Endothelial cell of umbilical vein (primary cell): Measurements from ENCODE around the gene RGS2. TPM values are rescaled to one million over a fixed set of nuclear protein-coding genes. Genes with fewer than 3 reads are reported as not detected.

Source experiments
- BruUV-seq: library from RNA; stranded (reverse); fragments of 400-500 nt; replicated peaks from 2 replicates; lab custom pipeline; 2021; lab: Mats Ljungman, UMichigan
- CTCF ChIA-PET: fragments of 300-600, 350-600 bp; sonication (Branson Sonifier 250); formaldehyde crosslinking; loops from one replicate; lab custom pipeline; 2021; ENCODE audit warnings: antibody characterized with exemption, inconsistent platforms; lab: Charles Lee
- POLR2A ChIA-PET: fragments of 300-600, 350-600 bp; sonication (Branson Sonifier 250); formaldehyde crosslinking; loops from one replicate; lab custom pipeline; 2021; ENCODE audit warnings: antibody characterized with exemption, inconsistent platforms; lab: Charles Lee
- DNase-seq: peaks from one replicate; pipeline ENCODE4 v3.0.0-alpha.2; 2011; ENCODE audit warnings: low read depth, low spot score
- FAIRE-seq: peaks from 2 replicates; lab custom pipeline; 2011; peaks lifted over from hg19 to GRCh38; lab: Jason Lieb, UNC
- H2AFZ ChIP-seq: 2 replicates; pipeline ENCODE4 v1.6.0; 2012; ENCODE audit warnings: low read depth, low read length, control low read depth, inconsistent platforms
- H3K27ac ChIP-seq: 2 replicates; pipeline ENCODE4 v1.5.1; 2011; ENCODE audit warnings: low read depth, mild to moderate bottlenecking, control low read depth, low read length, moderate library complexity; ENCODE audit not compliant: insufficient read depth
- H3K27me3 ChIP-seq, 2 experiments: 2 replicates each; pipeline versions ENCODE4 v1.6.0 to v1.6.1; 2011; ENCODE audit warnings: low read length in 2 of 2, mixed read lengths in 1 of 2; ENCODE audit not compliant: control insufficient read depth in 2 of 2, insufficient read depth in 2 of 2
- H3K36me3 ChIP-seq, 2 experiments: 2 replicates in 1 of 2; 3 replicates in 1 of 2; pipeline ENCODE4 v1.5.1; 2011; ENCODE audit warnings: low read length in 2 of 2, mild to moderate bottlenecking in 1 of 2, moderate library complexity in 1 of 2; ENCODE audit not compliant: control insufficient read depth in 2 of 2, insufficient read depth in 2 of 2; ENCODE audit errors: extremely low read depth in 1 of 2
- H3K4me1 ChIP-seq: 3 replicates; pipeline ENCODE4 v1.5.1; 2011; ENCODE audit warnings: mild to moderate bottlenecking, low read length; ENCODE audit not compliant: control insufficient read depth, insufficient read depth; ENCODE audit errors: extremely low read depth
- H3K4me2 ChIP-seq: 2 replicates; pipeline ENCODE4 v1.6.1; 2011; ENCODE audit warnings: low read length, control low read depth, mixed read lengths; ENCODE audit not compliant: insufficient read depth
- H3K4me3 ChIP-seq, 3 experiments: fragments of 200-600 bp in 1 of 3; sonication (generic), shearing (Covaris generic) in 1 of 3; replicated peaks in 1 of 3; 2 replicates each; pipeline ENCODE4 v1.5.1; 2011 to 2016; ENCODE audit warnings: control low read depth in 3 of 3, low read length in 3 of 3, mild to moderate bottlenecking in 2 of 3, inconsistent platforms in 1 of 3, low read depth in 1 of 3, moderate library complexity in 1 of 3; ENCODE audit not compliant: insufficient read depth in 1 of 3
- H3K79me2 ChIP-seq: 2 replicates; pipeline ENCODE4 v1.6.0; 2012; ENCODE audit warnings: low read length, inconsistent platforms; ENCODE audit not compliant: control insufficient read depth, insufficient read depth
- H3K9ac ChIP-seq: replicated peaks from 2 replicates; pipeline ENCODE3; 2011; ENCODE audit warnings: low read length, control low read depth; ENCODE audit not compliant: insufficient read depth; ENCODE audit errors: extremely low read depth
- H3K9me1 ChIP-seq: replicated peaks from 3 replicates; pipeline ENCODE4 v1.6.0; 2011; ENCODE audit warnings: mild to moderate bottlenecking, low read length; ENCODE audit not compliant: control insufficient read depth, insufficient read depth; ENCODE audit errors: extremely low read depth
- H3K9me3 ChIP-seq: replicated peaks from 2 replicates; pipeline ENCODE4 v1.5.1; 2012; ENCODE audit warnings: low read length, inconsistent platforms; ENCODE audit not compliant: control insufficient read depth, insufficient read depth
- H4K20me1 ChIP-seq: replicated peaks from 2 replicates; pipeline ENCODE3; 2011; ENCODE audit warnings: mild to moderate bottlenecking, low read length; ENCODE audit not compliant: control insufficient read depth, insufficient read depth; ENCODE audit errors: extremely low read depth
- FOS ChIP-seq: IDR thresholded peaks from 2 replicates; pipeline ENCODE4 v1.6.1; 2011; ENCODE audit warnings: mild to moderate bottlenecking, low read length, moderate library complexity, borderline replicate concordance; ENCODE audit not compliant: insufficient read depth
- JUN ChIP-seq: IDR thresholded peaks from 2 replicates; pipeline ENCODE4 v1.6.1; 2011; ENCODE audit warnings: borderline replicate concordance, low read depth; ENCODE audit not compliant: insufficient read length, insufficient read depth
- MAX ChIP-seq: IDR thresholded peaks from 2 replicates; pipeline ENCODE4 v1.6.1; 2011; ENCODE audit not compliant: insufficient read depth, insufficient read length
- MYC ChIP-seq: IDR thresholded peaks from one replicate; pipeline ENCODE4 v1.6.1; 2011; ENCODE audit warnings: mild to moderate bottlenecking, low read depth, low read length
- POLR2A ChIP-seq: IDR thresholded peaks from 2 replicates; pipeline ENCODE4 v1.6.1; 2012; ENCODE audit warnings: low read depth, mild to moderate bottlenecking, control low read depth, low read length
- POLR2AphosphoS5 ChIP-seq: IDR thresholded peaks from 2 replicates; pipeline ENCODE4 v1.6.1; 2012; ENCODE audit warnings: low read depth, mild to moderate bottlenecking, control low read depth, low read length, moderate library complexity; ENCODE audit not compliant: insufficient read depth
- dilution Hi-C: fragments of 300-500 bp; cut with MboI; formaldehyde crosslinking; loops from one replicate; pipeline ENCODE4 v1.15.0; 2019; ENCODE audit warnings: low sequenced_read_pairs; ENCODE audit not compliant: extremely low pct_ligation_motif_present
- intact Hi-C: fragments of 100-400 bp; cut with micrococcal nuclease; formaldehyde crosslinking; loops from one replicate; pipeline ENCODE4 v1.10.0; 2022
- polyA plus RNA-seq, 4 experiments: library from polyadenylated mRNA; depleted of rRNA in 3 of 4; stranded (reverse) in 3 of 4; unstranded in 1 of 4; fragments of >200 nt; gene quantifications; 2 replicates each; pipeline versions ENCODE4 v1.2.1 to v1.2.3, GENCODE V29; 2011 to 2012; ENCODE audit warnings: missing spikeins in 1 of 4
- total RNA-seq: library from RNA; stranded (reverse); gene quantifications from 2 replicates; pipeline ENCODE4 v1.2.3, GENCODE V29; 2021
- TF ChIP-seq, protein P1 (sequence below), 2 donors: IDR thresholded peaks; 1 replicate in 1 of 2; 2 replicates in 1 of 2; pipeline ENCODE4 v1.5.1; 2011; ENCODE audit warnings: low read length in 2 of 2, mild to moderate bottlenecking in 2 of 2, moderate library complexity in 2 of 2, control low read depth in 1 of 2, inconsistent platforms in 1 of 2, low read depth in 1 of 2; ENCODE audit not compliant: insufficient read depth in 1 of 2; ENCODE audit errors: extremely low read depth in 1 of 2

Gene RGS2
- total and polyA plus RNA-seq, 2 donors (not counting 3 experiments of a cell fraction or from before 2014, with no cell fraction given): 6.1 to 9.1 TPM

GRCh38 chr1:192793983-192794767 lies 14.7 kb upstream of the RGS2 start:
- H3K4me1 ChIP-seq: no peaks in the 10 kb centered on the region
- H3K9ac ChIP-seq: no peak overlapping the region
- no peaks in the 10 kb centered on the region for H3K27me3 ChIP-seq
- H3K27ac ChIP-seq: no peak overlapping the region
- H4K20me1 ChIP-seq: no peaks in the 10 kb centered on the region
- BruUV-seq: no TSS peak
- no peak overlapping the region for H3K4me2 ChIP-seq
- intact Hi-C loops: no loop called here
- H3K36me3 ChIP-seq: no peaks in the 10 kb centered on the region
- ChIA-PET POLR2A (no interaction called here), CTCF (no interaction called here)
- dilution Hi-C loops: no loop called here
- no peak overlapping the region for H3K4me3 ChIP-seq
- DNase-seq: no peak
- H3K9me3 ChIP-seq: no peaks in the 10 kb centered on the region
- no peak overlapping the region for H2AFZ ChIP-seq
- no peak for FAIRE-seq
- no peaks in the 10 kb centered on the region for H3K9me1 ChIP-seq
- no peak for TF ChIP-seq MAX
- TF ChIP-seq JUN: no peak
- no peak for TF ChIP-seq POLR2AphosphoS5
- TF ChIP-seq, protein P1, sequence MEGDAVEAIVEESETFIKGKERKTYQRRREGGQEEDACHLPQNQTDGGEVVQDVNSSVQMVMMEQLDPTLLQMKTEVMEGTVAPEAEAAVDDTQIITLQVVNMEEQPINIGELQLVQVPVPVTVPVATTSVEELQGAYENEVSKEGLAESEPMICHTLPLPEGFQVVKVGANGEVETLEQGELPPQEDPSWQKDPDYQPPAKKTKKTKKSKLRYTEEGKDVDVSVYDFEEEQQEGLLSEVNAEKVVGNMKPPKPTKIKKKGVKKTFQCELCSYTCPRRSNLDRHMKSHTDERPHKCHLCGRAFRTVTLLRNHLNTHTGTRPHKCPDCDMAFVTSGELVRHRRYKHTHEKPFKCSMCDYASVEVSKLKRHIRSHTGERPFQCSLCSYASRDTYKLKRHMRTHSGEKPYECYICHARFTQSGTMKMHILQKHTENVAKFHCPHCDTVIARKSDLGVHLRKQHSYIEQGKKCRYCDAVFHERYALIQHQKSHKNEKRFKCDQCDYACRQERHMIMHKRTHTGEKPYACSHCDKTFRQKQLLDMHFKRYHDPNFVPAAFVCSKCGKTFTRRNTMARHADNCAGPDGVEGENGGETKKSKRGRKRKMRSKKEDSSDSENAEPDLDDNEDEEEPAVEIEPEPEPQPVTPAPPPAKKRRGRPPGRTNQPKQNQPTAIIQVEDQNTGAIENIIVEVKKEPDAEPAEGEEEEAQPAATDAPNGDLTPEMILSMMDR (IDR thresholded peaks at IDR 0.05; ENCODE audit: extremely low read depth in 1 of 2, insufficient read depth in 1 of 2, low read depth in 1 of 2, low read length in 2 of 2): no peak
- no peak for TF ChIP-seq POLR2A
- TF ChIP-seq FOS: no peak
- TF ChIP-seq MYC: no peak
- H3K79me2 ChIP-seq: no peaks in the 10 kb centered on the region
